Stomach (tissue), 9 donors: ENCODE results near the gene HS3ST1. TPM values are rescaled to one million over a fixed set of nuclear protein-coding genes. Genes with fewer than 3 reads are reported as not detected.

Experiments
- DNase-seq, 2 donors: peaks; one replicate each; pipeline versions ENCODE4 v3.0.0 to v3.0.0-alpha.2; 2013 to 2019
- H3K27ac ChIP-seq, 5 donors: fragments of 200-600 bp in 4 of 5; sonication (generic) in 4 of 5; one replicate each; pipeline ENCODE4 v1.5.1; 2013 to 2019; ENCODE audit warnings: mild to moderate bottlenecking in 1 of 5, moderate library complexity in 1 of 5
- H3K27me3 ChIP-seq, 3 donors: fragments of 200-600 bp; sonication (generic); one replicate each; pipeline ENCODE4 v1.5.1; 2017 to 2019; ENCODE audit warnings: mixed run types in 1 of 3
- H3K36me3 ChIP-seq, 4 donors: fragments of 200-600 bp; sonication (generic); 1 replicate in 3 of 4; 2 replicates in 1 of 4; pipeline ENCODE4 v1.5.1; 2016 to 2019
- H3K4me1 ChIP-seq, 4 donors: fragments of 200-600 bp; sonication (generic); one replicate each; pipeline ENCODE4 v1.5.1; 2016 to 2019
- H3K4me3 ChIP-seq, 4 donors: fragments of 200-600 bp; sonication (generic) in 3 of 4; one replicate each; pipeline ENCODE4 v1.5.1; 2016 to 2019; ENCODE audit warnings: mild to moderate bottlenecking in 1 of 4
- H3K9me3 ChIP-seq, 4 donors: fragments of 200-600 bp; sonication (generic); one replicate each; pipeline ENCODE4 v1.5.1; 2016 to 2019
- CTCF ChIP-seq, 7 experiments: fragments of 450-650 bp in 4 of 7; fragments of 200-600 bp in 3 of 7; sonication (generic) in 3 of 7; IDR thresholded peaks; one replicate each; pipeline ENCODE4 v1.5.1; 2016 to 2019; ENCODE audit warnings: antibody characterized with exemption in 7 of 7, control low read depth in 2 of 7, mild to moderate bottlenecking in 1 of 7
- EP300 ChIP-seq: sonication (generic); formaldehyde crosslinking; IDR thresholded peaks from one replicate; pipeline ENCODE4 v1.6.1; 2017; ENCODE audit warnings: antibody characterized with exemption
- POLR2A ChIP-seq, 4 donors: fragments of 450-650 bp; IDR thresholded peaks; one replicate each; pipeline ENCODE4 v1.6.1; 2016; ENCODE audit warnings: antibody characterized with exemption in 4 of 4, control low read depth in 2 of 4, mild to moderate bottlenecking in 1 of 4, moderate library complexity in 1 of 4
- POLR2AphosphoS5 ChIP-seq, 3 donors: sonication (generic); formaldehyde crosslinking; IDR thresholded peaks; one replicate each; pipeline ENCODE4 v1.6.1; 2016; ENCODE audit warnings: antibody characterized with exemption in 3 of 3
- WGBS, 5 donors: extraction: QIAGEN DNeasy Blood & Tissue Kit in 3 of 5; methylation state at CpG; one replicate each; pipeline versions ENCODE4 v1.1.5 to v1.1.7; 2013 to 2018; 5-methylcytosine and 5-hydroxymethylcytosine counted together
- intact Hi-C: fragments of 100-400 bp; cut with DNase I; formaldehyde crosslinking; loops from one replicate; pipeline ENCODE4 v1.15.1; 2023; ENCODE audit warnings: low total_unique reads
- polyA plus RNA-seq, 3 donors: library from polyadenylated mRNA; stranded (reverse); fragments of 200-250 nt; gene quantifications; one replicate each; pipeline ENCODE4 v1.2.3, GENCODE V29; 2013
- total RNA-seq, 5 donors: library from RNA; depleted of rRNA; stranded (reverse); fragments of >200 nt; gene quantifications; one replicate each; pipeline versions ENCODE4 v1.1.0 to v1.2.3, GENCODE V29; 2014 to 2016
- donor health status: healthy with polysubstance abuse.
- donor health status: Bipolar disorder and iron deficiency.
- donor health status: healthy.

Gene HS3ST1
- total and polyA plus RNA-seq, 8 donors, result 0.58 to 123 (median 4.1) TPM; not detected in 1

- H3K36me3 ChIP-seq, result no peaks in the 10 kb centered on the region
- 74 to 84% (median 81%) methylated on average over 2 of the region's 2 CpGs for WGBS, 5 donors
- no peak overlapping the region for H3K27ac ChIP-seq
- intact Hi-C loops, result no loop called here
- H3K9me3 ChIP-seq, result no peaks in the 10 kb centered on the region
- peaks cover 0 to 4% (median 0%) of the 10 kb centered on the region in 4 donors for H3K4me1 ChIP-seq
- H3K4me3 ChIP-seq, result no peak overlapping the region
- no peak for DNase-seq
- no peaks in the 10 kb centered on the region for H3K27me3 ChIP-seq
- TF ChIP-seq EP300, result no peak
- TF ChIP-seq POLR2A (IDR thresholded peaks at IDR 0.05), result no peak
- TF ChIP-seq POLR2AphosphoS5 (IDR thresholded peaks at IDR 0.05), result no peak
- no peak for TF ChIP-seq CTCF (IDR thresholded peaks at IDR 0.05)
Measured at GRCh38 chr4:11436084-11436483, 7.4 kb upstream of the HS3ST1 start.

DNA sequence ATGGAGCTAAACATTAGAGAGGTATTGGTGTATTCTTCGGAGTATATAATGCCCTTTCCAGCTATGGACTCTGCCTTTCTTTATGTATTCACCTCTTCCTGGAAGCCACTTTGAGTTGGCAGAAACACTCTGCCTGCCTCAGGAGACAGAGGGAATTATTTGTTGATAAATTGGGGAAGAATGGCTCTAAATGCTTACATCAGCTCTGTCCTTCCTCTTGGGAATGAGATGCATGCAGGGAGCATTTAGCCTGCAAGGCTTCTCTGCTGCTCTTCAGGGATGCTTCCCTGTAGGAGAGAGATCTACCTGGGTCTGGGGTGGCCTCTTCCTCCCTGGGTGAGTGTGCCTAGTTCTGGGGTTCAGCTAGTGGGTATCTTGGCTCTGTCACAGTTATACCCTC, 6.9 kb upstream of the HS3ST1 start:
- no peaks in the 10 kb centered on the region for H3K36me3 ChIP-seq
- intact Hi-C loops, result no loop called here
- no peak overlapping the region for H3K4me3 ChIP-seq
- H3K27me3 ChIP-seq, result no peaks in the 10 kb centered on the region
- WGBS, 5 donors, result 92 to 100% (median 96%) methylated on average over 1 of the region's 1 CpG
- no peaks in the 10 kb centered on the region for H3K9me3 ChIP-seq
- TF ChIP-seq POLR2A (IDR thresholded peaks at IDR 0.05), result no peak
- no peak for TF ChIP-seq CTCF (IDR thresholded peaks at IDR 0.05)
- no peak for TF ChIP-seq POLR2AphosphoS5 (IDR thresholded peaks at IDR 0.05)
- no peak overlapping the region for H3K27ac ChIP-seq
- no peak for DNase-seq
- H3K4me1 ChIP-seq, result peaks cover 0 to 4% (median under 1%) of the 10 kb centered on the region in 4 donors

DNA sequence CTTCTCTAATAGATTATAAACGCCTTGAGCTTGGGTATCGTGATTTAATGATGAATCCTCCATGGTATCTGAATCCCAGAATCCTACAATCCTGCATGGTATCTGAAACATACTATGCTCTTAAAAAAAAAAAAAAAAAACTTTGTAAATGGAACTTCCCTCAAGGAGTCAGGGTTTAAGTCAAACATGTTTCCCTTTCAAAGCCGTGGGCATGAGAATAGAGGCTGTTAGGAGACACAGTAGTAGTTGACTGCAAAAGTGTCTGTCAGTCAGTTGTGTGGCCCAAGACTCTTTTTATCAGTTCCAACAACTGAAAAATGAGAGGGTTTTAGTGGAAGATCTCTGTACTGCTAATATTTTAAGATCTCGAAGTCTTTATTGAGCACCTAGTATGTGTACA, 2.4 kb upstream of the HS3ST1 start:
- H3K27ac ChIP-seq, result peak overlapping the region in 1 of 5 donors; percentile 92
- intact Hi-C loops, result no loop called here
- H3K4me3 ChIP-seq, result no peak overlapping the region
- H3K9me3 ChIP-seq, result no peaks in the 10 kb centered on the region
- WGBS, 5 donors, result 72 to 87% (median 81%) methylated on average over 4 of the region's 4 CpGs
- DNase-seq, result no peak
- H3K4me1 ChIP-seq, result peaks cover 14 to 36% (median 28%) of the 10 kb centered on the region in 4 donors
- TF ChIP-seq EP300 (no peak), CTCF (IDR thresholded peaks at IDR 0.05) (no peak), POLR2A (IDR thresholded peaks at IDR 0.05) (no peak), POLR2AphosphoS5 (IDR thresholded peaks at IDR 0.05) (no peak)
- H3K36me3 ChIP-seq, result no peaks in the 10 kb centered on the region
- H3K27me3 ChIP-seq, result peaks cover 0 to 30% (median 4%) of the 10 kb centered on the region in 3 donors

DNA sequence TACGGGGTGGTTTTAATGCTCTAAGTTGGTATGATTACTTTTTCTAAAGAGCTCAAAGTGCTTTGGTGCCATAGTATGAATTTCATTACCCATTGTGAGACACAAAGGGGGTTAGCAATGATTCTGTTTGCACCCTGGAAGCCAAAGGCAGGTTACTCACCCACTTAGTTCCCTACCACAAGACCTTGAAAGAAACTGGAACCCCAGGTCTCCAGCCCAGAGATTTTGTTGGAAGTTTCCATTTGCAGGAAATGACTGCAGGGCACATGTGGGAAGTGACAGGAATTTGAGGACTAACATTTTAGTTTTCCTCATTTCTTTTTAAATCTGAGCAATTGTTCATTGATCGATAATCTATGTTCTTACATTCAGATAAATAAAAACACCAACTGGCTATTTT, 1.8 kb upstream of the HS3ST1 start:
- DNase-seq, result no peak
- Histone ChIP-seq H3K27me3 (peaks cover 0 to 30% (median 4%) of the 10 kb centered on the region in 3 donors), H3K4me1 (peaks cover 14 to 36% (median 28%) of the 10 kb centered on the region in 4 donors), H3K27ac (peak overlapping the region in 4 of 5 donors; percentile 79 to 92 (median 88)), H3K4me3 (peak overlapping the region in 1 of 4 donors; percentile 64), H3K36me3 (no peaks in the 10 kb centered on the region), H3K9me3 (no peaks in the 10 kb centered on the region)
- intact Hi-C loops, result no loop called here
- no peak for TF ChIP-seq POLR2AphosphoS5 (IDR thresholded peaks at IDR 0.05)
- TF ChIP-seq POLR2A (IDR thresholded peaks at IDR 0.05), result no peak
- no peak for TF ChIP-seq EP300
- TF ChIP-seq CTCF (IDR thresholded peaks at IDR 0.05), result no peak
- WGBS, 5 donors, result 75 to 89% (median 82%) methylated on average over 2 of the region's 2 CpGs
